Spleen (tissue), 7 donors: ENCODE measurements around the gene NAA25.

ENCODE experiments used
- CTCF ChIP-seq, 11 experiments: fragments of 200-600 bp in 7 of 11; fragments of 450-650 bp in 4 of 11; sonication (generic) in 4 of 11; IDR thresholded peaks in 8 of 11; conservative IDR thresholded peaks in 3 of 11; 1 replicate in 7 of 11; 2 replicates in 4 of 11; pipeline versions ENCODE4 v1.4.0 to v1.8.0; 2016 to 2021; ENCODE audit warnings: antibody characterized with exemption in 11 of 11, inconsistent platforms in 4 of 11, mild to moderate bottlenecking in 1 of 11
- POLR2A ChIP-seq, 3 donors: fragments of 450-650 bp; IDR thresholded peaks; one replicate each; pipeline ENCODE4 v1.5.1; 2017; ENCODE audit warnings: antibody characterized with exemption in 3 of 3, mild to moderate bottlenecking in 1 of 3
- POLR2AphosphoS5 ChIP-seq, 3 donors: sonication (generic); formaldehyde crosslinking; IDR thresholded peaks; one replicate each; pipeline ENCODE4 v1.5.1; 2017; ENCODE audit warnings: antibody characterized with exemption in 3 of 3
- donor health status: DM: no; HTN: no; CAD: no; lungs with moderate emphysema.
- donor health status: DM: no; HTN: no; CAD: no.
- donor health status: DM: no; HTN: no; CAD: no.

GRCh38 chr12:112134731-112135130 is 26.1 kb upstream of the NAA25 start:
- TF ChIP-seq CTCF (IDR thresholded peaks at IDR 0.05 in 8 of 11, conservative IDR thresholded peaks at IDR 0.05 in 3 of 11) (no peak), POLR2A (IDR thresholded peaks at IDR 0.05) (no peak), POLR2AphosphoS5 (IDR thresholded peaks at IDR 0.05) (no peak)
